Neutrophil (primary cell): ENCODE results near the gene SLC22A2.

Experiments
- H3K27ac ChIP-seq: fragments of 200-600 bp; sonication (generic); 2 replicates; pipeline ENCODE4 v1.5.1; 2016; ENCODE audit warnings: mild to moderate bottlenecking, moderate library complexity
- H3K27me3 ChIP-seq: fragments of 200-600 bp; sonication (generic); 2 replicates; pipeline ENCODE4 v1.6.0; 2016; ENCODE audit warnings: mild to moderate bottlenecking
- H3K36me3 ChIP-seq: fragments of 200-600 bp; sonication (generic); 2 replicates; pipeline ENCODE4 v1.5.1; 2017
- H3K4me1 ChIP-seq, 2 experiments: fragments of 200-600 bp in 1 of 2; sonication (generic) in 1 of 2; 1 replicate in 1 of 2; 2 replicates in 1 of 2; pipeline versions ENCODE4 v1.5.1 to v1.6.1; 2013 to 2016; ENCODE audit warnings: low read depth in 1 of 2, low read length in 1 of 2, mild to moderate bottlenecking in 1 of 2, moderate library complexity in 1 of 2; ENCODE audit not compliant: control insufficient read depth in 1 of 2, insufficient read depth in 1 of 2
- H3K4me3 ChIP-seq, 2 experiments: fragments of 200-600 bp in 1 of 2; sonication (generic) in 1 of 2; 1 replicate in 1 of 2; 2 replicates in 1 of 2; pipeline ENCODE4 v1.5.1; 2013 to 2016; ENCODE audit warnings: low read depth in 1 of 2, low read length in 1 of 2, mild to moderate bottlenecking in 1 of 2, moderate library complexity in 1 of 2
- H3K9me3 ChIP-seq: fragments of 200-600 bp; sonication (generic); 2 replicates; pipeline ENCODE4 v1.5.1; 2016
- CTCF ChIP-seq: fragments of 200-600 bp; sonication (generic); IDR thresholded peaks from 2 replicates; pipeline ENCODE4 v1.5.1; 2016; ENCODE audit warnings: antibody characterized with exemption

The SLC22A2 gene

GRCh38 chr6:160259143-160259425 lies 463 bp upstream of the SLC22A2 start:
- Histone ChIP-seq H3K9me3 (no peaks in the 10 kb centered on the region), H3K4me1 (no peaks in the 10 kb centered on the region), H3K36me3 (no peaks in the 10 kb centered on the region), H3K4me3 (no peak overlapping the region), H3K27me3 (no peaks in the 10 kb centered on the region), H3K27ac (no peak overlapping the region)
- TF ChIP-seq CTCF: no peak

GRCh38 chr6:160256445-160256844 lies 2.2 kb downstream of the SLC22A2 start:
- H3K27me3 ChIP-seq: no peaks in the 10 kb centered on the region
- no peaks in the 10 kb centered on the region for H3K36me3 ChIP-seq
- no peak overlapping the region for H3K27ac ChIP-seq
- TF ChIP-seq CTCF: no peak
- H3K9me3 ChIP-seq: no peaks in the 10 kb centered on the region
- H3K4me1 ChIP-seq: no peaks in the 10 kb centered on the region
- H3K4me3 ChIP-seq: no peak overlapping the region

- H3K27ac ChIP-seq: no peak overlapping the region
- no peaks in the 10 kb centered on the region for H3K4me1 ChIP-seq
- no peaks in the 10 kb centered on the region for H3K36me3 ChIP-seq
- no peak overlapping the region for H3K4me3 ChIP-seq
- H3K9me3 ChIP-seq: no peaks in the 10 kb centered on the region
- no peak for TF ChIP-seq CTCF
- no peaks in the 10 kb centered on the region for H3K27me3 ChIP-seq
These were observed 3.9 kb downstream of the SLC22A2 start for GRCh38 chr6:160254467-160255312.

GRCh38 chr6:160253714-160254113 lies 4.9 kb downstream of the SLC22A2 start:
- no peak overlapping the region for H3K4me3 ChIP-seq
- H3K36me3 ChIP-seq: no peaks in the 10 kb centered on the region
- H3K9me3 ChIP-seq: no peaks in the 10 kb centered on the region
- no peaks in the 10 kb centered on the region for H3K4me1 ChIP-seq
- no peak overlapping the region for H3K27ac ChIP-seq
- no peaks in the 10 kb centered on the region for H3K27me3 ChIP-seq
- TF ChIP-seq CTCF: no peak

GRCh38 chr6:160253292-160253691 lies 5.3 kb downstream of the SLC22A2 start:
- Histone ChIP-seq H3K9me3 (no peaks in the 10 kb centered on the region), H3K4me3 (no peak overlapping the region), H3K36me3 (no peaks in the 10 kb centered on the region), H3K27me3 (no peaks in the 10 kb centered on the region), H3K27ac (no peak overlapping the region), H3K4me1 (no peaks in the 10 kb centered on the region)
- TF ChIP-seq CTCF: no peak
